H9 (cell line): Measurements from ENCODE around the gene METTL25B. TPM values are rescaled to one million over a fixed set of nuclear protein-coding genes. Genes with fewer than 3 reads are reported as not detected.

Experiments
- DNase-seq: peaks from one replicate; pipeline ENCODE4 v3.0.0-alpha.2; 2017
- H2AFZ ChIP-seq: one replicate; pipeline ENCODE4 v1.6.1; 2013; ENCODE audit warnings: mild to moderate bottlenecking, low read length, control low read depth, moderate library complexity
- H2AK5ac ChIP-seq: 2 replicates; pipeline ENCODE4 v1.6.1; 2013; ENCODE audit warnings: low read length, control low read depth, mixed read lengths; ENCODE audit not compliant: insufficient read length
- H2BK120ac ChIP-seq: one replicate; pipeline ENCODE4 v1.6.1; 2013; ENCODE audit warnings: low read depth, mild to moderate bottlenecking, low read length, control low read depth, inconsistent platforms; ENCODE audit not compliant: poor library complexity, severe bottlenecking
- H2BK12ac ChIP-seq: 2 replicates; pipeline ENCODE4 v1.6.1; 2013; ENCODE audit warnings: low read length, control low read depth, mixed read lengths, low read depth; ENCODE audit not compliant: insufficient read length
- H2BK15ac ChIP-seq: 2 replicates; pipeline ENCODE4 v1.6.1; 2013; ENCODE audit warnings: low read depth, low read length, control low read depth
- H2BK20ac ChIP-seq: one replicate; pipeline ENCODE4 v1.6.1; 2013; ENCODE audit warnings: low read depth, mild to moderate bottlenecking, low read length, control low read depth, inconsistent platforms; ENCODE audit not compliant: poor library complexity, severe bottlenecking
- H2BK5ac ChIP-seq: 2 replicates; pipeline ENCODE4 v1.6.1; 2013; ENCODE audit warnings: low read length, control low read depth, mixed read lengths; ENCODE audit not compliant: insufficient read length
- H3K14ac ChIP-seq: 2 replicates; pipeline ENCODE4 v1.6.1; 2013; ENCODE audit warnings: low read length, control low read depth; ENCODE audit not compliant: insufficient read depth
- H3K18ac ChIP-seq: 2 replicates; pipeline ENCODE4 v1.6.1; 2013; ENCODE audit warnings: low read depth, mild to moderate bottlenecking, mixed read lengths, low read length, control low read depth; ENCODE audit not compliant: insufficient read length
- H3K23ac ChIP-seq: 2 replicates; pipeline ENCODE4 v1.6.1; 2013; ENCODE audit warnings: low read length, control low read depth, mixed read lengths, low read depth; ENCODE audit not compliant: insufficient read length
- H3K23me2 ChIP-seq: 2 replicates; pipeline ENCODE4 v1.6.1; 2013; ENCODE audit warnings: low read depth, mild to moderate bottlenecking, mixed read lengths, low read length, control low read depth; ENCODE audit not compliant: insufficient read length, poor library complexity, severe bottlenecking
- H3K27ac ChIP-seq: 2 replicates; pipeline ENCODE4 v1.5.1; 2013; ENCODE audit warnings: low read length, control low read depth, mixed read lengths, low read depth; ENCODE audit not compliant: insufficient read length
- H3K27me3 ChIP-seq: 2 replicates; pipeline ENCODE4 v1.6.1; 2013; ENCODE audit warnings: low read length, control low read depth, inconsistent platforms; ENCODE audit not compliant: insufficient read depth
- H3K4ac ChIP-seq: 2 replicates; pipeline ENCODE4 v1.6.1; 2013; ENCODE audit warnings: low read depth, mild to moderate bottlenecking, control low read depth, inconsistent platforms, low read length, moderate library complexity
- H3K4me1 ChIP-seq: 2 replicates; pipeline ENCODE4 v1.6.1; 2013; ENCODE audit warnings: low read length, control low read depth, inconsistent platforms; ENCODE audit not compliant: insufficient read depth
- H3K4me2 ChIP-seq: 2 replicates; pipeline ENCODE4 v1.6.1; 2013; ENCODE audit warnings: low read length, control low read depth, mixed read lengths; ENCODE audit not compliant: insufficient read length, insufficient read depth
- H3K56ac ChIP-seq: 2 replicates; pipeline ENCODE4 v1.6.1; 2013; ENCODE audit warnings: low read depth, mild to moderate bottlenecking, mixed read lengths, low read length, control low read depth; ENCODE audit not compliant: insufficient read length
- H3K79me1 ChIP-seq: 2 replicates; pipeline ENCODE4 v1.6.1; 2013; ENCODE audit warnings: low read depth, mild to moderate bottlenecking, moderate library complexity, low read length, control low read depth, inconsistent platforms; ENCODE audit not compliant: insufficient read depth, poor library complexity, severe bottlenecking
- H3K79me2 ChIP-seq: 2 replicates; pipeline ENCODE4 v1.6.1; 2013; ENCODE audit warnings: low read length, control low read depth, inconsistent platforms; ENCODE audit not compliant: insufficient read depth
- H3K9ac ChIP-seq: 2 replicates; pipeline ENCODE4 v1.6.1; 2013; ENCODE audit warnings: low read length, control low read depth, mixed read lengths; ENCODE audit not compliant: insufficient read length; ENCODE audit errors: extremely low read depth
- H3K9me3 ChIP-seq: one replicate; pipeline ENCODE4 v1.6.1; 2013; ENCODE audit warnings: low read depth, low read length, inconsistent platforms; ENCODE audit not compliant: control insufficient read depth
- H3T11ph ChIP-seq: one replicate; pipeline ENCODE4 v1.6.1; 2013; ENCODE audit warnings: mild to moderate bottlenecking, low read length, control low read depth, inconsistent platforms
- H4K20me1 ChIP-seq: one replicate; pipeline ENCODE4 v1.6.1; 2013; ENCODE audit not compliant: control insufficient read depth, insufficient read length, insufficient read depth
- H4K5ac ChIP-seq: 2 replicates; pipeline ENCODE4 v1.6.1; 2013; ENCODE audit warnings: low read depth, mild to moderate bottlenecking, mixed read lengths, low read length, control low read depth; ENCODE audit not compliant: insufficient read length
- H4K8ac ChIP-seq: replicated peaks from 2 replicates; pipeline ENCODE4 v1.6.1; 2013; ENCODE audit warnings: low read length, control low read depth, mixed read lengths, low read depth; ENCODE audit not compliant: insufficient read length
- H4K91ac ChIP-seq: 2 replicates; pipeline ENCODE4 v1.6.1; 2013; ENCODE audit warnings: low read depth, mild to moderate bottlenecking, moderate library complexity, mixed read lengths, low read length, control low read depth; ENCODE audit not compliant: insufficient read length
- H3K27ac Mint-ChIP-seq, 3 experiments: 2 replicates in 2 of 3; 3 replicates in 1 of 3; pipeline ENCODE4 v1.8.0; 2020 to 2021; ENCODE audit warnings: mixed read lengths in 3 of 3, mild to moderate bottlenecking in 1 of 3, moderate library complexity in 1 of 3
- H3K27me3 Mint-ChIP-seq: 2 replicates; pipeline ENCODE4 v1.8.0; 2021; ENCODE audit warnings: low read depth, mild to moderate bottlenecking, moderate library complexity, mixed read lengths
- H3K36me3 Mint-ChIP-seq, 3 experiments: 2 replicates in 2 of 3; 3 replicates in 1 of 3; pipeline ENCODE4 v1.8.0; 2020 to 2021; ENCODE audit warnings: low read depth in 3 of 3, mixed read lengths in 3 of 3; ENCODE audit not compliant: insufficient read depth in 1 of 3
- H3K4me1 Mint-ChIP-seq, 2 experiments: 2 replicates each; pipeline ENCODE4 v1.8.0; 2020; ENCODE audit warnings: mixed read lengths in 2 of 2
- H3K4me3 Mint-ChIP-seq, 2 experiments: 2 replicates in 1 of 2; 3 replicates in 1 of 2; pipeline ENCODE4 v1.8.0; 2020 to 2021; ENCODE audit warnings: mild to moderate bottlenecking in 2 of 2, mixed read lengths in 2 of 2, moderate library complexity in 1 of 2
- H3K9me3 Mint-ChIP-seq, 2 experiments: 2 replicates in 1 of 2; 3 replicates in 1 of 2; pipeline ENCODE4 v1.8.0; 2020; ENCODE audit warnings: mild to moderate bottlenecking in 2 of 2, mixed read lengths in 2 of 2, moderate library complexity in 1 of 2
- CTCF ChIP-seq: fragments of 200-600 bp; sonication (generic); conservative IDR thresholded peaks from 3 replicates; pipeline ENCODE4 v1.8.0; 2021; ENCODE audit warnings: antibody characterized with exemption, mild to moderate bottlenecking
- WGBS: extraction: QIAGEN DNeasy Blood & Tissue Kit; methylation state at CpG from one replicate; pipeline ENCODE4 v1.1.7; 2013; ENCODE audit warnings: missing lambda C conversion rate, low lambda C conversion rate, mixed read lengths; ENCODE audit not compliant: insufficient read length; ENCODE audit errors: extremely low coverage; 5-methylcytosine and 5-hydroxymethylcytosine counted together
- total RNA-seq: library from RNA; stranded (reverse); gene quantifications from 2 replicates; pipeline ENCODE4 v1.2.1, GENCODE V29; 2021

METTL25B gene
- total RNA-seq, 1 experiment from 2014 or later = 26.2 TPM

GRCh38 chr1:156738407-156738806 is 10.1 kb downstream of the METTL25B start:
- no peak overlapping the region for H3T11ph ChIP-seq
- TF ChIP-seq CTCF = no peak
- peaks cover 7 to 32% (median 28%) of the 10 kb centered on the region in 3 experiments; a peak in 6 of 7 replicates for H3K36me3 Mint-ChIP-seq

More at GRCh38 chr1:156738407-156738806, 10.1 kb downstream of the METTL25B start:
- H4K8ac ChIP-seq = no peak overlapping the region
- H3K4ac ChIP-seq = no peak overlapping the region
- Mint-ChIP-seq H3K4me1 (peaks cover 14 to 19% of the 10 kb centered on the region in 2 experiments), H3K4me3 (no peak overlapping the region; a peak in 1 of 5 replicates), H3K9me3 (no peaks in the 10 kb centered on the region; a peak in 1 of 5 replicates), H3K27me3 (no peaks in the 10 kb centered on the region), H3K27ac (peak overlapping the region in 2 of 3 experiments; percentile 23 to 37; a peak in 1 of 7 replicates)
- H3K18ac ChIP-seq = no peak overlapping the region
- peaks cover 5% of the 10 kb centered on the region for H3K23me2 ChIP-seq
- no peaks in the 10 kb centered on the region for H4K20me1 ChIP-seq
- no peaks in the 10 kb centered on the region for H3K9me3 ChIP-seq
- H3K56ac ChIP-seq = no peak overlapping the region
- no peak overlapping the region for H2BK15ac ChIP-seq
- no peak overlapping the region for H3K4me2 ChIP-seq
- no peak overlapping the region for H2AK5ac ChIP-seq
- H2BK20ac ChIP-seq = no peak overlapping the region
- no peak overlapping the region for H3K9ac ChIP-seq
- no peak overlapping the region for H4K91ac ChIP-seq
- no peak overlapping the region for H2BK120ac ChIP-seq
- H3K79me1 ChIP-seq = no peaks in the 10 kb centered on the region
- H2BK5ac ChIP-seq = no peak overlapping the region
- H2BK12ac ChIP-seq = no peak overlapping the region
- H3K27me3 ChIP-seq = no peaks in the 10 kb centered on the region
- DNase-seq = no peak
- no peaks in the 10 kb centered on the region for H3K4me1 ChIP-seq
- no peak overlapping the region for H3K27ac ChIP-seq
- H2AFZ ChIP-seq = no peak overlapping the region
- no peaks in the 10 kb centered on the region for H3K79me2 ChIP-seq
- WGBS = no CpG with 5 or more reads among the region's 10 CpGs
- no peak overlapping the region for H4K5ac ChIP-seq
- no peak overlapping the region for H3K14ac ChIP-seq
- no peak overlapping the region for H3K23ac ChIP-seq
